Gastroesophageal sphincter (tissue), 4 donors: ENCODE results near the gene CLSTN2. TPM values are rescaled to one million over a fixed set of nuclear protein-coding genes. Genes with fewer than 3 reads are reported as not detected.

Source experiments
- ATAC-seq: fragments of 150-250 bp; one replicate; pipeline ENCODE4 v1.9.1; 2016; ENCODE audit warnings: mild to moderate bottlenecking, moderate library complexity
- H3K27ac ChIP-seq, 4 donors: fragments of 200-600 bp; sonication (generic) in 3 of 4; 1 replicate in 3 of 4; 2 replicates in 1 of 4; pipeline ENCODE4 v1.5.1; 2016 to 2019
- H3K27me3 ChIP-seq: fragments of 200-600 bp; sonication (generic); one replicate; pipeline ENCODE4 v1.5.1; 2019
- H3K36me3 ChIP-seq, 2 donors: fragments of 200-600 bp; sonication (generic); one replicate each; pipeline ENCODE4 v1.5.1; 2019; ENCODE audit warnings: control low read depth in 1 of 2
- H3K4me1 ChIP-seq, 3 donors: fragments of 200-600 bp; sonication (generic); 1 replicate in 2 of 3; 2 replicates in 1 of 3; pipeline ENCODE4 v1.5.1; 2016 to 2019; ENCODE audit warnings: control low read depth in 2 of 3
- H3K4me3 ChIP-seq, 2 donors: fragments of 200-600 bp; sonication (generic); one replicate each; pipeline ENCODE4 v1.5.1; 2019; ENCODE audit warnings: mild to moderate bottlenecking in 1 of 2, moderate library complexity in 1 of 2
- H3K9me3 ChIP-seq, 3 donors: fragments of 200-600 bp; sonication (generic); one replicate each; pipeline ENCODE4 v1.5.1; 2017 to 2019; ENCODE audit warnings: control low read depth in 2 of 3
- EP300 ChIP-seq: sonication (generic); formaldehyde crosslinking; IDR thresholded peaks from one replicate; pipeline ENCODE4 v1.6.1; 2017; ENCODE audit warnings: antibody characterized with exemption, mild to moderate bottlenecking
- POLR2A ChIP-seq, 2 donors: fragments of 450-650 bp; IDR thresholded peaks; one replicate each; pipeline ENCODE4 v1.6.1; 2017; ENCODE audit warnings: antibody characterized with exemption in 2 of 2, mild to moderate bottlenecking in 2 of 2, moderate library complexity in 1 of 2
- POLR2AphosphoS5 ChIP-seq: sonication (generic); formaldehyde crosslinking; IDR thresholded peaks from one replicate; pipeline ENCODE4 v1.6.1; 2017; ENCODE audit warnings: antibody characterized with exemption
- WGBS, 2 donors: methylation state at CpG; one replicate each; pipeline ENCODE4 v1.1.5; 2018; ENCODE audit warnings: low coverage in 1 of 2; 5-methylcytosine and 5-hydroxymethylcytosine counted together
- total RNA-seq, 4 donors: library from RNA; depleted of rRNA; stranded (reverse); fragments of >200 nt; gene quantifications; one replicate each; pipeline ENCODE4 v1.1.0, GENCODE V29; 2016
- TF ChIP-seq, protein P1 (sequence below), 4 experiments: fragments of 200-600 bp in 2 of 4; fragments of 450-650 bp in 2 of 4; sonication (generic) in 1 of 4; IDR thresholded peaks; one replicate each; pipeline ENCODE4 v1.5.1; 2017 to 2019; ENCODE audit warnings: antibody characterized with exemption in 4 of 4, mild to moderate bottlenecking in 2 of 4, moderate library complexity in 2 of 4

The CLSTN2 gene
- total RNA-seq, 4 donors from 2014 or later = 6.6 to 9.7 (median 7.7) TPM

DNA sequence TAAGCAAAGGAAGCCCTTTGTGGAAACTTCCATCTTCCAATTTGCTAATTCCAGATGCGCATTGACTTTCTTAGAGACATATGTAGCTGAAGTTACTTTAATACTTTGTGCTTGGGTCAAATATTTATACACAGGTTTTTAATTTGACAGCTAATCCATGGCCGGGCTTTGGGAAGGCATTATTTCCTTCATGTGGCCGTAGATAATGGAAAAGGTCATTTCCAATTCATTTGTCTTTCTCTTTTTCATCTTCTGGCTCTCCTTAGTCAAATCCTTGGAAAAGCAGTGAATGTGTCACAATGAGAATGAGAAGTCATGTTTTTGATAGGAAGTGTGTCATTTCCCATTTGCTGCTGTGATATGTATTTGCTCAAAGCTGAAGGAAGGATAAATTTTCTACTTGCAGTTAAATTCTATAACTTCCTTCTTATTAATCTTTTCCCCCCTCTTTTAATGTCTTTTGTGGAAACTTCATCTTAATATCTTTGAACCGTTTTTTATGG lies 323.3 kb downstream of the CLSTN2 start:
- Histone ChIP-seq H3K9me3 (no peaks in the 10 kb centered on the region), H3K4me1 (no peaks in the 10 kb centered on the region), H3K27ac (no peak overlapping the region), H3K27me3 (no peaks in the 10 kb centered on the region), H3K4me3 (no peak overlapping the region), H3K36me3 (no peaks in the 10 kb centered on the region)
- TF ChIP-seq POLR2AphosphoS5 (no peak), EP300 (no peak), POLR2A (IDR thresholded peaks at IDR 0.05) (no peak)
- TF ChIP-seq, protein P1, sequence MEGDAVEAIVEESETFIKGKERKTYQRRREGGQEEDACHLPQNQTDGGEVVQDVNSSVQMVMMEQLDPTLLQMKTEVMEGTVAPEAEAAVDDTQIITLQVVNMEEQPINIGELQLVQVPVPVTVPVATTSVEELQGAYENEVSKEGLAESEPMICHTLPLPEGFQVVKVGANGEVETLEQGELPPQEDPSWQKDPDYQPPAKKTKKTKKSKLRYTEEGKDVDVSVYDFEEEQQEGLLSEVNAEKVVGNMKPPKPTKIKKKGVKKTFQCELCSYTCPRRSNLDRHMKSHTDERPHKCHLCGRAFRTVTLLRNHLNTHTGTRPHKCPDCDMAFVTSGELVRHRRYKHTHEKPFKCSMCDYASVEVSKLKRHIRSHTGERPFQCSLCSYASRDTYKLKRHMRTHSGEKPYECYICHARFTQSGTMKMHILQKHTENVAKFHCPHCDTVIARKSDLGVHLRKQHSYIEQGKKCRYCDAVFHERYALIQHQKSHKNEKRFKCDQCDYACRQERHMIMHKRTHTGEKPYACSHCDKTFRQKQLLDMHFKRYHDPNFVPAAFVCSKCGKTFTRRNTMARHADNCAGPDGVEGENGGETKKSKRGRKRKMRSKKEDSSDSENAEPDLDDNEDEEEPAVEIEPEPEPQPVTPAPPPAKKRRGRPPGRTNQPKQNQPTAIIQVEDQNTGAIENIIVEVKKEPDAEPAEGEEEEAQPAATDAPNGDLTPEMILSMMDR (IDR thresholded peaks at IDR 0.05) = no peak
- WGBS, 2 donors = 30 to 32% methylated on average over 4 of the region's 4 CpGs
- ATAC-seq = no peak

DNA sequence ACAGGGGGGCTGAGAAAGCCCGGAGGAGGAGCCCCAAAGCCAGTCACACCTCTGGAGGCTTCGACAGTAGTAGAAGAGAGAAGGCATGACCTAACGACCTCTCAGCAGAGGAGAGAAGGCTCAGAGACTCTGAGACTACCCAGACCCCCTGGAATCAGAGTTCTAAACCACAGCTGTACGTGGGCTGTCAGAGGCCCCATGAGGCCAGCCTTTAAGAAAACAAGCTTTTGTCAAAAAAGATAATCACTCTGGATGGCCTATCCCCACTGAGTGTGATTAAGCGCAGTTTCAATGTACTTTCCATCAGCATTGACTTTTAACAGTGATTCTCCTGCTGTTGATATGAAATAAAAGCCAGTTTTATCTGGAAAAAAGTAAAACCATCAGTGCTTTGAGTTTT lies 330.3 kb downstream of the CLSTN2 start:
- H3K4me3 ChIP-seq = no peak overlapping the region
- no peak for ATAC-seq
- H3K4me1 ChIP-seq = no peaks in the 10 kb centered on the region
- no peaks in the 10 kb centered on the region for H3K36me3 ChIP-seq
- no peaks in the 10 kb centered on the region for H3K27me3 ChIP-seq
- TF ChIP-seq, protein P1 (IDR thresholded peaks at IDR 0.05) = no peak
- TF ChIP-seq POLR2AphosphoS5 = no peak
- no peak for TF ChIP-seq POLR2A (IDR thresholded peaks at IDR 0.05)
- TF ChIP-seq EP300 = no peak
- WGBS, 2 donors = 59 to 70% methylated on average over 3 to 5 of the region's 5 CpGs
- H3K27ac ChIP-seq = no peak overlapping the region
- no peaks in the 10 kb centered on the region for H3K9me3 ChIP-seq

GRCh38 chr3:140268103-140268502 lies 333.1 kb downstream of the CLSTN2 start:
- TF ChIP-seq POLR2AphosphoS5 = no peak
- TF ChIP-seq, protein P1 (IDR thresholded peaks at IDR 0.05) = no peak
- TF ChIP-seq POLR2A (IDR thresholded peaks at IDR 0.05) = no peak
- TF ChIP-seq EP300 = no peak
- Histone ChIP-seq H3K4me1 (no peaks in the 10 kb centered on the region), H3K9me3 (no peaks in the 10 kb centered on the region), H3K27ac (no peak overlapping the region), H3K27me3 (no peaks in the 10 kb centered on the region), H3K36me3 (no peaks in the 10 kb centered on the region), H3K4me3 (no peak overlapping the region)
- ATAC-seq = no peak
- 67 to 72% methylated on average over 3 of the region's 3 CpGs for WGBS, 2 donors

GRCh38 chr3:140268610-140269009 lies 333.6 kb downstream of the CLSTN2 start:
- H3K36me3 ChIP-seq = no peaks in the 10 kb centered on the region
- H3K27me3 ChIP-seq = no peaks in the 10 kb centered on the region
- TF ChIP-seq POLR2AphosphoS5 = no peak
- no peak for TF ChIP-seq EP300
- TF ChIP-seq, protein P1 (IDR thresholded peaks at IDR 0.05) = no peak
- TF ChIP-seq POLR2A (IDR thresholded peaks at IDR 0.05) = no peak
- H3K27ac ChIP-seq = no peak overlapping the region
- no peak overlapping the region for H3K4me3 ChIP-seq
- H3K4me1 ChIP-seq = no peaks in the 10 kb centered on the region
- WGBS, 2 donors = 89 to 100% methylated on average over 1 to 2 of the region's 2 CpGs
- ATAC-seq = no peak
- H3K9me3 ChIP-seq = no peaks in the 10 kb centered on the region

DNA sequence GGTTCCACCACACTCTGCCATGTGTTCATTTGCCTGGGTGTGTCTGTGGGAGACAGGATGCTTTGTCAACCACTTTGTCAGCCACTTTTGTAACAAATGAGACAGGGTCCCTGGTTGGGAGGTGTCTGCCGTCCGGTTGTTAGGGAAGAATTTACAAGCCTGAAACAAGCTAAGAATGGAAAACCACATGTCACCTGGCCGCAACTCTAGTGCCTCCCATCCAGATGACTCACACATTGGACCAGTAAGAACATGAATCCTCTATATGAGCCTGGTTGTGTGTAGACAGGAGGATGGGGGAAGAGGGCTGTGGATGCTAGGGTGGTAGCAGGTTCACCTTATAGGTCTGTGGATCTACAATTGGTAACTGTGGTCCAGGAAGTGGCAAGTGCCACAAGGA lies 335.3 kb downstream of the CLSTN2 start:
- WGBS, 2 donors = 82 to 94% methylated on average over 2 to 3 of the region's 3 CpGs
- no peak for TF ChIP-seq POLR2A (IDR thresholded peaks at IDR 0.05)
- TF ChIP-seq, protein P1 (IDR thresholded peaks at IDR 0.05) = no peak
- no peak for TF ChIP-seq EP300
- TF ChIP-seq POLR2AphosphoS5 = no peak
- H3K4me1 ChIP-seq = no peaks in the 10 kb centered on the region
- no peaks in the 10 kb centered on the region for H3K27me3 ChIP-seq
- H3K4me3 ChIP-seq = no peak overlapping the region
- no peaks in the 10 kb centered on the region for H3K36me3 ChIP-seq
- ATAC-seq = no peak
- no peak overlapping the region for H3K27ac ChIP-seq
- no peaks in the 10 kb centered on the region for H3K9me3 ChIP-seq
